GM18508 (cell line): ENCODE data around the gene TRERF1.
"Not testable (repeated sequence)": the region's sequence is repeated elsewhere in the genome, so short reads cannot be mapped to it uniquely, and the experiment has no call there.

Experiments
- ATAC-seq: cut with Tn5 transposase; IDR thresholded peaks from one replicate; pipeline ENCODE4 v1.9.1; 2021; ENCODE audit warnings: moderate number of reproducible peaks; ENCODE audit not compliant: insufficient read depth, unreplicated experiment

TRERF1 gene

GRCh38 chr6:42451333-42452170 is at the start of gene TRERF1:
TSS of gene TRERF1 (minus strand) at chr6:42451926. CDS start at chr6:42269590, 182,336 bp downstream.
- ATAC-seq: no peak

- ATAC-seq: no peak
Measured at GRCh38 chr6:42498473-42499128, 46.9 kb upstream of the TRERF1 start.

- ATAC-seq: no peak
Measured at GRCh38 chr6:42493914-42494539, 42.3 kb upstream of the TRERF1 start.

- no peak for ATAC-seq
Measured at GRCh38 chr6:42488129-42488528, 36.4 kb upstream of the TRERF1 start.

GRCh38 chr6:42484261-42484660 is 32.5 kb upstream of the TRERF1 start:
- no peak for ATAC-seq

GRCh38 chr6:42482174-42482573 is 30.4 kb upstream of the TRERF1 start:
- ATAC-seq: no peak

GRCh38 chr6:42471714-42472113 is 20.0 kb upstream of the TRERF1 start:
- ATAC-seq: no peak

- no peak for ATAC-seq
Measured at GRCh38 chr6:42471142-42471541, 19.4 kb upstream of the TRERF1 start.

GRCh38 chr6:42468273-42468672 is 16.5 kb upstream of the TRERF1 start:
- no peak for ATAC-seq

- no peak for ATAC-seq
Measured at GRCh38 chr6:42467651-42468050, 15.9 kb upstream of the TRERF1 start.

GRCh38 chr6:42466470-42466869 is 14.7 kb upstream of the TRERF1 start:
- ATAC-seq: not testable (repeated sequence)

GRCh38 chr6:42462474-42462972 is 10.8 kb upstream of the TRERF1 start:
- no peak for ATAC-seq

GRCh38 chr6:42460883-42461282 is 9.2 kb upstream of the TRERF1 start:
- ATAC-seq: no peak

- no peak for ATAC-seq
Measured at GRCh38 chr6:42459888-42460287, 8.2 kb upstream of the TRERF1 start.

- ATAC-seq: no peak
Measured at GRCh38 chr6:42454428-42454791, 2.7 kb upstream of the TRERF1 start.

- no peak for ATAC-seq
Measured at GRCh38 chr6:42453654-42454427, 2.1 kb upstream of the TRERF1 start.

- ATAC-seq: no peak
Measured at GRCh38 chr6:42453031-42453653, 1.4 kb upstream of the TRERF1 start.

GRCh38 chr6:42452171-42453030 is 675 bp upstream of the TRERF1 start:
- no peak for ATAC-seq
